GM12891 (cell line): ENCODE results near the gene VGF.
A peak's percentile ranks its signal among the peaks of the same experiment; 100 is the strongest.

Experiments
- DNase-seq: peaks from one replicate; pipeline ENCODE4 v3.0.0; 2011; ENCODE audit warnings: low spot score; ENCODE audit not compliant: insufficient read length
- FAIRE-seq: peaks from 2 replicates; lab custom pipeline; 2011; peaks lifted over from hg19 to GRCh38; lab: Jason Lieb, UNC
- PAX5 ChIP-seq: IDR thresholded peaks from 2 replicates; pipeline ENCODE4 v1.6.1; 2011; ENCODE audit warnings: low read length, moderate library complexity, mild to moderate bottlenecking; ENCODE audit not compliant: insufficient read depth, severe bottlenecking
- POLR2A ChIP-seq: IDR thresholded peaks from 2 replicates; pipeline ENCODE4 v1.6.1; 2011; ENCODE audit warnings: low read depth, low read length, control low read depth
- POLR2AphosphoS5 ChIP-seq: IDR thresholded peaks from 2 replicates; pipeline ENCODE4 v1.6.1; 2011; ENCODE audit warnings: low read depth, low read length, control low read depth
- POU2F2 ChIP-seq: IDR thresholded peaks from 2 replicates; pipeline ENCODE4 v1.6.1; 2011; ENCODE audit warnings: low read depth, mild to moderate bottlenecking, control low read depth, low read length, moderate library complexity
- SPI1 ChIP-seq: IDR thresholded peaks from 2 replicates; pipeline ENCODE4 v1.6.1; 2011; ENCODE audit warnings: low read depth, low read length, control low read depth
- TAF1 ChIP-seq: IDR thresholded peaks from 2 replicates; pipeline ENCODE4 v1.6.1; 2011; ENCODE audit warnings: low read depth, low read length, control low read depth

The VGF gene

GRCh38 chr7:101185258-101185839 is 20.0 kb upstream of the VGF start:
- FAIRE-seq (no peak), DNase-seq (no peak)
- no peak for TF ChIP-seq POLR2A
- TF ChIP-seq TAF1, result no peak
- no peak for TF ChIP-seq POU2F2
- no peak for TF ChIP-seq SPI1
- TF ChIP-seq POLR2AphosphoS5, result no peak
- no peak for TF ChIP-seq PAX5

DNA sequence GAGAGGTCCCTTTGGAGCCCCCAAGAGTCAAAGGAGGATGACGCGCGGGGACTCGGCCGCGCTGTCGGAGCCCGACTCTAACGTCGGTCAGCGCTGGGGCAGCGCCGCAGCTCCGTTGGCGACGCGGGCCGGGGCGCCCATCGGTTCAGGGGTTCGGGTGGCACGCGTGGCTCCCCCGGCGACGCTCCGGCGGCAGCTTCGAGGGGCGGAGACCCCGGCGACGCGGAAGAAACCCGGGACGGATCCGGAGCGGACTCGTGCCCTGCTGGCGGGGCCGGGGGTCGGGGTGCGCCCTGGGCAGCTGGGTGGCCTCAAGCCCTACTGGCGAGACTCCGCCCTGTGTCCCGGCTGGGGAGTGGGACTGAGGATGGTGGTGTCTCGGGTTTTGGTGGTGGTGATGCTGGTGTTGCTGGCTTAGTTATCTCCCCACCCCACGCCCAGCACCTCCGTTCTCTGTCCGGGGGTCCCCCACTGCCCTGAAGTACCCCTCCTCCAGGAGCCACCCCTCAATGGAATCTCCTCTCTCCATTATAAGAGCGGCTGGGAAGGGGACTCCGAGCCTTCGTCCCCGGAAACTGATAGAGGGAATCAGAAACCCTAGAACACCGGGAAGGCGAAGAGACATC is 14.9 kb upstream of the VGF start, which contains the start of gene NAT16:
TSS of gene NAT16 (minus strand) at position 164 of the 626 bp plus-strand sequence. CDS start 5,486 bp downstream, outside the sequence.
- no peak for TF ChIP-seq POLR2AphosphoS5
- TF ChIP-seq TAF1, result no peak
- TF ChIP-seq POLR2A, result no peak
- no peak for TF ChIP-seq POU2F2
- TF ChIP-seq PAX5, result no peak
- no peak for TF ChIP-seq SPI1
- FAIRE-seq (no peak), DNase-seq (no peak)

DNA sequence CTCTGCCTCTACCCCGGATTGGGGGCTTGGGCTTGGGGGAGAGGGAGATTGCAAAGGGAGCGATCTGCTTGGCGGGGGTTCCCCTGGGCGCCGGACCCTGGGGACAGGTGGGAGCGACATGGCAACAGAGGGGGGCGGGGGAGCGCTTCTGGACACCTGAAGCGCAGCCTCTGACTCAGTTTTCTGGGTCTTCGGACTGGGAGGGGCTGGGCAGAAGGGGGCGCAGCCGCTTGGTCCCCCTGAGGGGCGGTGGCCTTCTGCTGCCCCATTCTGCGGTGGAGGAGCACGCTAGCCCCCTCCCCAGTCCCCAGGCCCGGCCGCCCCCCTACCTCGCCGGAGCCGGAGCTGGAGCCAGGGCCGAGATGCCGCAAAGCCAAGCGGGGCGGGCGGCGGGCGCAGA is 14.3 kb upstream of the VGF start:
- TF ChIP-seq SPI1, result no peak
- TF ChIP-seq POLR2A, result no peak
- TF ChIP-seq TAF1, result no peak
- no peak for TF ChIP-seq PAX5
- no peak for TF ChIP-seq POU2F2
- no peak for TF ChIP-seq POLR2AphosphoS5
- no peak for FAIRE-seq

DNA sequence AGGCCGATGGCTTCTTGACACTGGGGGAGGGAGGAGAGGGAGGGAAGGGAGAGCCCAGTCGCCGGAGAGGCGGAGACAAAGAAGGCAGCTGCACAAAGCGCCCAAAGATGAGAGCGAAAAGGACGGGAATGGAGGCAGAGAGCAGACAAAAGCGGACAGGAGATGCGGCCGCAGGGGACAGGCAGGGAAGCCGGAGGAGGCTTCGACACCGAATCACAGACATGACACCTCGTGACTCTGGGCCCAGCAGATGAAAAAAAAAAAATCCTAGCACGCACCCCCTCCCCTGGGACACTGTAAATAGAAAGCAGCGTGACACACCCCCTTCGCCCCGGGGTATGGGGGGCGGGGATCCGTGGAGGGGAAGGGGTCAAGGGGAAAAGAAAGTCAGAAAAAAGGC is 13.7 kb upstream of the VGF start:
- TF ChIP-seq SPI1 (no peak), TAF1 (no peak), POLR2A (no peak), POU2F2 (no peak), POLR2AphosphoS5 (no peak), PAX5 (no peak)
- DNase-seq (no peak), FAIRE-seq (no peak)

More for the DNA sequence above, 14.3 kb upstream of the VGF start:
- no peak for DNase-seq

DNA sequence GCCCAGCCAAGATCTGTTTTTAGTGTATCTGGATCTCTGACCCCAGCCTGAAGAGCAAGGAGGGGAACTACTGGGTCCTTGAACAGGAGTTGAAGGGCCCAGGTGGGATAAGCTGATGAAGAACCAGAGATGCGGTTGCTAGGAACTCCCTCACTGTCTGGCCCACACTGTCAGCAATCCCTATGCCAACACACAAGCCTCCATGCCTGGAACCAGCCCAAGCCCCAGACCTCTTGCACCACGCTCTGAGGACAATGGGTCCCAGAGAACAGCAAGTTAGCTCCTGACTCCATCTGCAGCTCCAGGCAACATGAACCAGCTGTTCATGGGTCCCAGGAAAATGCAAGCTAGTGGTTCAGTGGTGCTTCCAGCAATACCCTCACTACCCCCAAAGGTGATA is 12.3 kb upstream of the VGF start:
- FAIRE-seq (no peak), DNase-seq (no peak)
- no peak for TF ChIP-seq SPI1
- TF ChIP-seq POLR2AphosphoS5, result no peak
- TF ChIP-seq POLR2A, result no peak
- TF ChIP-seq POU2F2, result no peak
- TF ChIP-seq TAF1, result no peak
- TF ChIP-seq PAX5, result no peak

DNA sequence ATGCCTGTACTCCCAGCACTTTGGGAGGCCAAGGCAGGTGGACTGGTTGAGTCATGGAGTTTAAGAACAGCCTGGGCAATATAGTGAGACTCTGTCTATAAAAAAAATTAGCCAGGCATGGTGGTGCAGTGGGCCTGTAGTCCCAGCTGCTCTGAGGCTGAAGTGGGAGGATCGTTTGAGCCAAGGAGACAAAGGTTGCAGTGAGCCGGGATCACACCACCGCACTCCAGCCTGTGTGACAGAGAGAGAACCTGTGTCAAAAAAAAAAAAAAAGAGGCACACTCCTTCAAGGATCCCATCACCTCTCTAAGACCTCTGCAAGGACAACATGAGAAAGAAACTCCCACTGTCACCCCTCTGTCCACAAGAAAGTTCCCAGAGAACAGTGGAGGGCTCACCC is 10.3 kb upstream of the VGF start:
- FAIRE-seq (no peak), DNase-seq (no peak)
- no peak for TF ChIP-seq POLR2A
- no peak for TF ChIP-seq SPI1
- no peak for TF ChIP-seq POLR2AphosphoS5
- no peak for TF ChIP-seq POU2F2
- no peak for TF ChIP-seq PAX5

GRCh38 chr7:101174322-101174854 is 9.0 kb upstream of the VGF start:
- FAIRE-seq (no peak), DNase-seq (no peak)
- TF ChIP-seq POLR2A (no peak), PAX5 (no peak), TAF1 (no peak), POLR2AphosphoS5 (no peak), POU2F2 (no peak), SPI1 (no peak)

GRCh38 chr7:101173752-101174244 is 8.4 kb upstream of the VGF start:
- peak; percentile 69 for FAIRE-seq
- DNase-seq, result peak; percentile 67
- TF ChIP-seq POLR2AphosphoS5 (no peak), POU2F2 (no peak), SPI1 (peak; percentile 82), POLR2A (no peak), PAX5 (no peak), TAF1 (no peak)

GRCh38 chr7:101172854-101173751 is 7.7 kb upstream of the VGF start:
- TF ChIP-seq POLR2AphosphoS5, result no peak
- TF ChIP-seq PAX5, result no peak
- TF ChIP-seq SPI1, result no peak
- no peak for TF ChIP-seq TAF1
- no peak for TF ChIP-seq POLR2A
- TF ChIP-seq POU2F2, result no peak
- DNase-seq, result no peak
- FAIRE-seq, result no peak
